ENCODE data around the gene MBD5. TPM values are rescaled to one million over a fixed set of nuclear protein-coding genes. Genes with fewer than 3 reads are reported as not detected.

Gene MBD5
- total RNA-seq, 2 donors from 2014 or later: 20.8 to 33.5 TPM

DNA sequence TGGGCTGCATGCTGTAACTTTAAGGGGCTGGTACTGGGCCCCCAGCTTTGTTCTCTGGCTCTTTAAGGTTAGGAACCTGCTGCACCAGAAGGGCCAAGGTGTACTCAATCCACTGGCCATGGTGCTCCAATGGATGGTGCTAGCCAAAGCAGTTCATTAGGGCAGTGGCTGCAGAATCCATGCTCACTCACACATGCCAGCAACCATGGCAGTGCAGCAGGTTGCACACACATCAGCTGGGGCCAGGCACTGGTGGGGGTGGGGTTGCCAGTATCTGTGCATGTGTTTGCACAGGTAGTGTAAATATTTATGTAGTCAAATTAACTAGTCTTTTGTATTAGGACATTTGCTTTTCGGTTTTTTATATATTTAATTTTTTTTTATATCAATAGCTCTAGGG is 395.4 kb downstream of the MBD5 start:
- ATAC-seq (no peak), DNase-seq (no peak)
- H3K36me3 ChIP-seq (replicated peaks in 1 of 2; ENCODE audit: insufficient read depth in 1 of 2, low read depth in 2 of 2): no peaks in the 10 kb centered on the region
- peaks cover 0 to 12% (median 0%) of the 10 kb centered on the region in 3 donors for H3K9me3 ChIP-seq
- no peak for TF ChIP-seq POLR2A (IDR thresholded peaks at IDR 0.05)
- no peak for TF ChIP-seq CTCF (IDR thresholded peaks at IDR 0.05)
- intact Hi-C loops (cut with DNase I): no loop called here
- no peak overlapping the region for H3K4me3 ChIP-seq
- no peaks in the 10 kb centered on the region for H3K27me3 ChIP-seq
- H3K4me1 ChIP-seq: no peaks in the 10 kb centered on the region
- 44 to 62% methylated on average over 1 of the region's 1 CpG for WGBS, 2 donors
- no peak overlapping the region for H3K27ac ChIP-seq

GRCh38 chr2:148430101-148430500 is 409.2 kb downstream of the MBD5 start:
- 95 to 100% methylated on average over 1 of the region's 1 CpG for WGBS, 2 donors

GRCh38 chr2:148447877-148448276 is 427.0 kb downstream of the MBD5 start:
- Histone ChIP-seq H3K36me3 (replicated peaks in 1 of 2; ENCODE audit: insufficient read depth in 1 of 2, low read depth in 2 of 2) (no peaks in the 10 kb centered on the region), H3K4me3 (no peak overlapping the region), H3K9me3 (no peaks in the 10 kb centered on the region), H3K27me3 (no peaks in the 10 kb centered on the region), H3K27ac (no peak overlapping the region), H3K4me1 (no peaks in the 10 kb centered on the region)
- intact Hi-C loops (cut with DNase I): no loop called here
- WGBS, 2 donors: 94 to 97% methylated on average over 1 of the region's 1 CpG
- ATAC-seq (no peak), DNase-seq (no peak)
- TF ChIP-seq CTCF (IDR thresholded peaks at IDR 0.05) (no peak), POLR2A (IDR thresholded peaks at IDR 0.05) (no peak)

More at GRCh38 chr2:148430101-148430500, 409.2 kb downstream of the MBD5 start:
- TF ChIP-seq CTCF (IDR thresholded peaks at IDR 0.05) (no peak), POLR2A (IDR thresholded peaks at IDR 0.05) (no peak)
- intact Hi-C loops (cut with DNase I): no loop called here
- H3K27ac ChIP-seq: no peak overlapping the region
- no peaks in the 10 kb centered on the region for H3K27me3 ChIP-seq
- H3K36me3 ChIP-seq (replicated peaks in 1 of 2; ENCODE audit: insufficient read depth in 1 of 2, low read depth in 2 of 2): no peaks in the 10 kb centered on the region
- no peak overlapping the region for H3K4me3 ChIP-seq
- DNase-seq (no peak), ATAC-seq (no peak)
- H3K4me1 ChIP-seq: no peaks in the 10 kb centered on the region
- no peaks in the 10 kb centered on the region for H3K9me3 ChIP-seq

DNA sequence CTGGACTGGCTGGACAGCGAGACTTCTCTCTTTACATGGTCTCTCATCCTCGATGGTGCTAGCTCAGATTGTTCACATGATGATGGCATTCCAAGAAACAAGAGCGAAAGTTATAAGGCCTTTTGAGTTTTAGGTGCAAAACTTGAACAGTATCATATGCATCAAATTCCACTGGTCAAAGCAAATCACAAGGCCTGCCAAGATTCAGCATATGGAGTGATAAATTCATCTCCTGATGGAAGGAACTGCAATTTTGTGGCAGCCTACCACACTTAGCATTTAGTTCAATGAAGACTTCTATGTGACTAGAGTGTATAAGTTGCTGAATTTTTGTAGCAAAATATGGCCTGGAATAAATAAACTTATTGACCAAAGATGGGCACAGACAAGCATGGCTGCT is 429.6 kb downstream of the MBD5 start:
- TF ChIP-seq CTCF (IDR thresholded peaks at IDR 0.05) (no peak), POLR2A (IDR thresholded peaks at IDR 0.05) (no peak)
- Histone ChIP-seq H3K9me3 (no peaks in the 10 kb centered on the region), H3K27me3 (no peaks in the 10 kb centered on the region), H3K27ac (no peak overlapping the region), H3K4me1 (no peaks in the 10 kb centered on the region), H3K4me3 (no peak overlapping the region), H3K36me3 (replicated peaks in 1 of 2; ENCODE audit: insufficient read depth in 1 of 2, low read depth in 2 of 2) (no peaks in the 10 kb centered on the region)
- intact Hi-C loops (cut with DNase I): no loop called here
- ATAC-seq (no peak), DNase-seq (no peak)
- WGBS, 2 donors: 92 to 100% methylated on average over 3 of the region's 3 CpGs

- Histone ChIP-seq H3K27me3 (no peaks in the 10 kb centered on the region), H3K9me3 (no peaks in the 10 kb centered on the region), H3K36me3 (replicated peaks in 1 of 2; ENCODE audit: insufficient read depth in 1 of 2, low read depth in 2 of 2) (no peaks in the 10 kb centered on the region), H3K4me3 (no peak overlapping the region), H3K27ac (no peak overlapping the region), H3K4me1 (no peaks in the 10 kb centered on the region)
- no peak for TF ChIP-seq CTCF (IDR thresholded peaks at IDR 0.05)
- TF ChIP-seq POLR2A (IDR thresholded peaks at IDR 0.05): no peak
- intact Hi-C loops (cut with DNase I): no loop called here
- WGBS, 2 donors: 91 to 92% methylated on average over 2 of the region's 2 CpGs
- DNase-seq: no peak
- no peak for ATAC-seq
These were observed 430.2 kb downstream of the MBD5 start for GRCh38 chr2:148451046-148451445.
